H1 (cell line): ENCODE results near the gene IMPG2. TPM values are rescaled to one million over a fixed set of nuclear protein-coding genes. Genes with fewer than 3 reads are reported as not detected.

ENCODE experiments used
- CTCF ChIA-PET: fragments of 300-600 bp; sonication (Branson Sonifier 250); formaldehyde crosslinking; loops from one replicate; lab custom pipeline; 2021; ENCODE audit not compliant: partially characterized antibody; lab: Charles Lee
- POLR2A ChIA-PET: fragments of 300-600 bp; sonication (Branson Sonifier 250); formaldehyde crosslinking; loops from one replicate; lab custom pipeline; 2021; ENCODE audit warnings: inconsistent platforms; ENCODE audit not compliant: partially characterized antibody; lab: Charles Lee
- DNase-seq, 2 experiments: peaks; one replicate each; pipeline versions ENCODE4 v3.0.0 to v3.0.0-alpha.2; 2010 to 2022; ENCODE audit warnings: low spot score in 2 of 2, low read depth in 1 of 2, mixed read lengths in 1 of 2
- FAIRE-seq: peaks from 2 replicates; lab custom pipeline; 2011; peaks lifted over from hg19 to GRCh38; lab: Jason Lieb, UNC
- H2AFZ ChIP-seq: 2 replicates; pipeline ENCODE4 v1.8.1; 2012; ENCODE audit warnings: low read length, inconsistent platforms
- H2AK5ac ChIP-seq: 2 replicates; pipeline ENCODE4 v1.6.1; 2013; ENCODE audit warnings: low read depth, low read length
- H2BK120ac ChIP-seq: replicated peaks from 2 replicates; pipeline ENCODE3; 2013; ENCODE audit warnings: low read depth, low read length, inconsistent platforms
- H2BK12ac ChIP-seq: 2 replicates; pipeline ENCODE4 v1.6.1; 2013; ENCODE audit warnings: low read depth, low read length
- H2BK15ac ChIP-seq: 2 replicates; pipeline ENCODE4 v1.6.1; 2013; ENCODE audit warnings: low read length
- H2BK20ac ChIP-seq: 2 replicates; pipeline ENCODE4 v1.6.1; 2013; ENCODE audit warnings: low read length
- H2BK5ac ChIP-seq: 2 replicates; pipeline ENCODE4 v1.6.1; 2013; ENCODE audit warnings: low read depth, low read length
- H3K14ac ChIP-seq: 2 replicates; pipeline ENCODE4 v1.6.1; 2013; ENCODE audit warnings: inconsistent platforms; ENCODE audit not compliant: insufficient read length
- H3K18ac ChIP-seq: 2 replicates; pipeline ENCODE4 v1.6.1; 2013; ENCODE audit warnings: low read length; ENCODE audit errors: extremely low read depth
- H3K23ac ChIP-seq: 2 replicates; pipeline ENCODE4 v1.6.1; 2013; ENCODE audit warnings: inconsistent platforms; ENCODE audit not compliant: insufficient read length
- H3K23me2 ChIP-seq: 2 replicates; pipeline ENCODE4 v1.6.1; 2013; ENCODE audit warnings: low read depth, low read length
- H3K27ac ChIP-seq: 2 replicates; pipeline ENCODE4 v1.6.1; 2011; ENCODE audit warnings: low read depth, low read length, inconsistent platforms
- H3K27me3 ChIP-seq, 4 experiments: replicated peaks in 1 of 4; 1 replicate in 1 of 4; 2 replicates in 3 of 4; pipeline versions ENCODE4 v1.6.1 to v1.8.1; 2011 to 2013; ENCODE audit warnings: low read length in 3 of 4, mild to moderate bottlenecking in 3 of 4, inconsistent platforms in 2 of 4, mixed read lengths in 2 of 4, moderate library complexity in 1 of 4; ENCODE audit not compliant: control insufficient read depth in 3 of 4, insufficient read depth in 3 of 4; ENCODE audit errors: extremely low read depth in 1 of 4
- H3K36me3 ChIP-seq, 4 experiments: 2 replicates each; pipeline versions ENCODE4 v1.6.1 to v1.8.1; 2011 to 2013; ENCODE audit warnings: mild to moderate bottlenecking in 4 of 4, low read length in 3 of 4, moderate library complexity in 2 of 4, control low read depth in 1 of 4, inconsistent platforms in 1 of 4; ENCODE audit not compliant: insufficient read depth in 4 of 4, control insufficient read depth in 2 of 4
- H3K4ac ChIP-seq: replicated peaks from 2 replicates; pipeline ENCODE3; 2013; ENCODE audit warnings: low read length, low read depth, mixed read lengths, inconsistent platforms; ENCODE audit not compliant: insufficient read length
- H3K4me1 ChIP-seq, 4 experiments: replicated peaks in 1 of 4; 1 replicate in 1 of 4; 2 replicates in 3 of 4; pipeline versions ENCODE4 v1.6.1 to v1.8.1; 2011 to 2013; ENCODE audit warnings: low read length in 3 of 4, inconsistent platforms in 2 of 4, mixed read lengths in 1 of 4; ENCODE audit not compliant: insufficient read depth in 4 of 4, control insufficient read depth in 3 of 4
- H3K4me2 ChIP-seq, 2 experiments: 2 replicates each; pipeline versions ENCODE4 v1.6.1 to v1.8.1; 2011 to 2013; ENCODE audit warnings: low read depth in 2 of 2, low read length in 2 of 2, control low read depth in 1 of 2, inconsistent platforms in 1 of 2, mild to moderate bottlenecking in 1 of 2; ENCODE audit not compliant: insufficient read depth in 1 of 2
- H3K4me3 ChIP-seq, 4 experiments: fragments of 200-600, 300-600 bp in 1 of 4; sonication (generic), shearing (Covaris generic), sonication (Bioruptor Twin) in 1 of 4; 2 replicates each; pipeline versions ENCODE4 v1.5.1 to v1.8.1; 2011 to 2016; ENCODE audit warnings: low read length in 4 of 4, low read depth in 3 of 4, control low read depth in 2 of 4, inconsistent platforms in 2 of 4, mild to moderate bottlenecking in 2 of 4, mixed read lengths in 1 of 4, moderate library complexity in 1 of 4; ENCODE audit not compliant: insufficient read depth in 2 of 4; ENCODE audit errors: extremely low read depth in 1 of 4
- H3K56ac ChIP-seq: replicated peaks from 2 replicates; pipeline ENCODE3; 2013; ENCODE audit warnings: low read depth, mild to moderate bottlenecking, mixed read lengths, low read length, inconsistent platforms; ENCODE audit not compliant: insufficient read length
- H3K79me1 ChIP-seq: 2 replicates; pipeline ENCODE4 v1.6.1; 2013; ENCODE audit warnings: low read depth, low read length, control low read depth
- H3K79me2 ChIP-seq, 2 experiments: 2 replicates each; pipeline versions ENCODE4 v1.6.1 to v1.8.1; 2012 to 2013; ENCODE audit warnings: low read length in 2 of 2, mild to moderate bottlenecking in 2 of 2, inconsistent platforms in 1 of 2; ENCODE audit not compliant: insufficient read depth in 2 of 2, control insufficient read depth in 1 of 2
- H3K9ac ChIP-seq, 4 experiments: replicated peaks in 1 of 4; 1 replicate in 1 of 4; 2 replicates in 3 of 4; pipeline versions ENCODE4 v1.6.1 to v1.8.1; 2011 to 2013; ENCODE audit warnings: low read depth in 3 of 4, low read length in 3 of 4, control low read depth in 2 of 4, mild to moderate bottlenecking in 2 of 4, moderate library complexity in 2 of 4, inconsistent platforms in 1 of 4; ENCODE audit errors: extremely low read depth in 1 of 4
- H3K9me3 ChIP-seq, 2 experiments: 2 replicates each; pipeline versions ENCODE4 v1.6.1 to v1.8.1; 2012 to 2013; ENCODE audit warnings: mild to moderate bottlenecking in 2 of 2, moderate library complexity in 2 of 2, control low read depth in 1 of 2, inconsistent platforms in 1 of 2, low read depth in 1 of 2, low read length in 1 of 2, mixed read lengths in 1 of 2; ENCODE audit not compliant: insufficient read depth in 2 of 2
- H4K20me1 ChIP-seq, 2 experiments: replicated peaks in 1 of 2; 2 replicates each; pipeline versions ENCODE3 to v1.8.1; 2011 to 2013; ENCODE audit warnings: inconsistent platforms in 2 of 2, low read length in 2 of 2, mild to moderate bottlenecking in 1 of 2; ENCODE audit not compliant: insufficient read depth in 2 of 2, control insufficient read depth in 1 of 2
- H4K5ac ChIP-seq: 2 replicates; pipeline ENCODE4 v1.6.1; 2013; ENCODE audit warnings: low read length, low read depth, mixed read lengths, inconsistent platforms; ENCODE audit not compliant: insufficient read length
- H4K8ac ChIP-seq: 2 replicates; pipeline ENCODE4 v1.8.0; 2013; ENCODE audit warnings: mild to moderate bottlenecking, moderate library complexity, low read length, inconsistent platforms; ENCODE audit not compliant: insufficient read depth; ENCODE audit errors: extremely low read depth
- H4K91ac ChIP-seq: replicated peaks from 2 replicates; pipeline ENCODE3; 2013; ENCODE audit warnings: low read length, mixed read lengths, inconsistent platforms; ENCODE audit not compliant: insufficient read length
- CBX5 ChIP-seq: fragments of 300-800, 300-1000 bp; sonication (generic); IDR thresholded peaks from 2 replicates; pipeline ENCODE4 v1.7.1; 2016; ENCODE audit warnings: antibody characterized with exemption, low read length, low read depth
- E2F6 ChIP-seq: IDR thresholded peaks from 2 replicates; pipeline ENCODE4 v1.6.1; 2012; ENCODE audit warnings: inconsistent platforms
- GTF2F1 ChIP-seq: IDR thresholded peaks from 2 replicates; pipeline ENCODE4 v1.6.1; 2012; ENCODE audit warnings: low read depth, low read length, improper control_type of control experiment, borderline replicate concordance
- HDAC2 ChIP-seq, 2 experiments: fragments of 300-600 bp in 1 of 2; sonication (generic) in 1 of 2; IDR thresholded peaks; 2 replicates each; pipeline ENCODE4 v1.6.1; 2011 to 2012; ENCODE audit warnings: low read depth in 2 of 2, low read length in 2 of 2, mild to moderate bottlenecking in 2 of 2, moderate library complexity in 2 of 2, borderline replicate concordance in 1 of 2, inconsistent platforms in 1 of 2
- HDAC6 ChIP-seq: IDR thresholded peaks from one replicate; pipeline ENCODE4 v1.7.1; 2012; ENCODE audit warnings: low read depth, mild to moderate bottlenecking, inconsistent platforms, low read length, moderate library complexity
- MAFK ChIP-seq: IDR thresholded peaks from 2 replicates; pipeline ENCODE4 v1.6.1; 2012; ENCODE audit warnings: low read depth, mild to moderate bottlenecking, improper control_type of control experiment, low read length
- MAX ChIP-seq: IDR thresholded peaks from 2 replicates; pipeline ENCODE4 v1.6.1; 2012; ENCODE audit warnings: inconsistent platforms
- NANOG ChIP-seq: IDR thresholded peaks from 2 replicates; pipeline ENCODE4 v1.6.1; 2011; ENCODE audit warnings: low read length, low read depth, mild to moderate bottlenecking, inconsistent platforms; ENCODE audit not compliant: insufficient read depth, poor library complexity, severe bottlenecking
- RBBP5 ChIP-seq: IDR thresholded peaks from 2 replicates; pipeline ENCODE4 v1.7.1; 2012; ENCODE audit warnings: low read depth, mild to moderate bottlenecking, inconsistent platforms, low read length, moderate library complexity, borderline replicate concordance
- RFX5 ChIP-seq: IDR thresholded peaks from 2 replicates; pipeline ENCODE4 v1.6.1; 2011; ENCODE audit warnings: low read depth, low read length, improper control_type of control experiment, borderline replicate concordance
- SIRT6 ChIP-seq: IDR thresholded peaks from one replicate; pipeline ENCODE4 v1.7.1; 2012; ENCODE audit warnings: low read length, inconsistent platforms
- SUZ12 ChIP-seq: fragments of 200-600 bp; sonication (generic); IDR thresholded peaks from 2 replicates; pipeline ENCODE4 v1.6.1; 2012; ENCODE audit warnings: mild to moderate bottlenecking, inconsistent platforms, low read length, moderate library complexity, mixed read lengths
- polyA plus RNA-seq, 7 experiments: library from polyadenylated mRNA; depleted of rRNA in 3 of 7; stranded (reverse) in 5 of 7; unstranded in 2 of 7; fragments of >200 nt in 5 of 7; fragments of 200-250 nt in 2 of 7; gene quantifications; 1 replicate in 5 of 7; 2 replicates in 1 of 7; 4 replicates in 1 of 7; pipeline versions ENCODE4 v1.2.1 to v1.2.3, GENCODE V29; 2011 to 2013; ENCODE audit warnings: missing spikeins in 2 of 7, mixed read lengths in 2 of 7
- total RNA-seq: library from RNA; stranded (reverse); fragmentation: NEBNext Ultra II Directional; extraction: Animal tissue kit (Norgen Biotek cat#: 25700); gene quantifications from 2 replicates; pipeline ENCODE4 v1.2.1, GENCODE V29; 2021

The IMPG2 gene
- total and polyA plus RNA-seq, 2 of the 8 experiments (the other 6 are each of a cell fraction or from before 2014, with no cell fraction given), result 0.03 to 0.06 TPM

GRCh38 chr3:101266071-101266470, 54.3 kb downstream of the IMPG2 start:
- no peaks in the 10 kb centered on the region for H3K4me1 ChIP-seq
- no peak overlapping the region for H3K4me3 ChIP-seq
- CTCF ChIA-PET, result interaction anchor here (0.6 kb wide), 1 partner anchor 37 kb away, joined by 3 read pairs; no protein-coding TSS in a partner anchor
- no peaks in the 10 kb centered on the region for H4K20me1 ChIP-seq
- no peak overlapping the region for H2AK5ac ChIP-seq
- H3K14ac ChIP-seq, result no peak overlapping the region
- no peak overlapping the region for H3K27ac ChIP-seq
- H3K9ac ChIP-seq, result no peak overlapping the region
- H4K8ac ChIP-seq, result no peak overlapping the region
- TF ChIP-seq E2F6 (no peak), HDAC6 (no peak), CBX5 (no peak), HDAC2 (IDR thresholded peaks at IDR 0.05; ENCODE audit: borderline replicate concordance in 1 of 2, low read depth in 2 of 2, low read length in 2 of 2) (no peak), NANOG (no peak), MAX (no peak), SUZ12 (no peak), MAFK (no peak), RFX5 (no peak), SIRT6 (no peak), GTF2F1 (no peak), RBBP5 (no peak)
- no peak overlapping the region for H2BK12ac ChIP-seq
- no peak overlapping the region for H2BK120ac ChIP-seq
- H3K79me1 ChIP-seq, result no peaks in the 10 kb centered on the region
- no peak overlapping the region for H3K4me2 ChIP-seq
- FAIRE-seq, result no peak
- no peak overlapping the region for H2BK20ac ChIP-seq
- no peaks in the 10 kb centered on the region; a peak in 1 of 4 replicates for H3K9me3 ChIP-seq
- POLR2A ChIA-PET, result no interaction called here
- no peak overlapping the region for H2BK5ac ChIP-seq
- H3K79me2 ChIP-seq, result no peaks in the 10 kb centered on the region
- peaks cover 5 to 14% (median 9%) of the 10 kb centered on the region in 4 experiments; a peak in 6 of 7 replicates for H3K27me3 ChIP-seq
- no peaks in the 10 kb centered on the region for H3K23me2 ChIP-seq
- H2BK15ac ChIP-seq, result no peak overlapping the region
- H3K18ac ChIP-seq, result no peak overlapping the region
- no peak overlapping the region for H4K91ac ChIP-seq
- no peak overlapping the region for H3K23ac ChIP-seq
- H3K56ac ChIP-seq, result no peak overlapping the region
- no peaks in the 10 kb centered on the region for H3K36me3 ChIP-seq
- no peak overlapping the region for H3K4ac ChIP-seq
- no peak overlapping the region for H2AFZ ChIP-seq
- no peak overlapping the region for H4K5ac ChIP-seq
- DNase-seq, result no peak
